ENCODE results near the gene MAN1C1.

Gene MAN1C1

GRCh38 chr1:25765136-25765922 lies 148.7 kb downstream of the MAN1C1 start:
- Histone ChIP-seq H3K27me3 (ENCODE audit: control insufficient read depth in 5 of 5, insufficient read depth in 4 of 5, low read length in 5 of 5) (no peaks in the 10 kb centered on the region), H3K4me3 (ENCODE audit: low read depth in 1 of 5, low read length in 5 of 5) (no peak overlapping the region), H3K9me3 (ENCODE audit: control insufficient read depth in 5 of 5, low read length in 5 of 5) (no peaks in the 10 kb centered on the region), H3K9ac (ENCODE audit: low read length in 5 of 5) (no peak overlapping the region), H3K27ac (ENCODE audit: low read depth, low read length) (no peak overlapping the region), H3K36me3 (ENCODE audit: control insufficient read depth in 5 of 5, insufficient read depth in 5 of 5, low read length in 5 of 5) (peaks cover 0 to 22% (median 9%) of the 10 kb centered on the region in 5 donors), H3K4me1 (ENCODE audit: control insufficient read depth in 5 of 5, insufficient read depth in 5 of 5, low read length in 5 of 5) (no peaks in the 10 kb centered on the region)

- H3K27me3 ChIP-seq (ENCODE audit: control insufficient read depth in 5 of 5, insufficient read depth in 4 of 5, low read length in 5 of 5) = no peaks in the 10 kb centered on the region
- H3K4me1 ChIP-seq (ENCODE audit: control insufficient read depth in 5 of 5, insufficient read depth in 5 of 5, low read length in 5 of 5) = no peaks in the 10 kb centered on the region
- H3K36me3 ChIP-seq (ENCODE audit: control insufficient read depth in 5 of 5, insufficient read depth in 5 of 5, low read length in 5 of 5) = peaks cover 0 to 22% (median 9%) of the 10 kb centered on the region in 5 donors
- no peak overlapping the region for H3K4me3 ChIP-seq (ENCODE audit: low read depth in 1 of 5, low read length in 5 of 5)
- H3K9ac ChIP-seq (ENCODE audit: low read length in 5 of 5) = no peak overlapping the region
- H3K9me3 ChIP-seq (ENCODE audit: control insufficient read depth in 5 of 5, low read length in 5 of 5) = no peaks in the 10 kb centered on the region
- H3K27ac ChIP-seq (ENCODE audit: low read depth, low read length) = no peak overlapping the region
These were observed 149.5 kb downstream of the MAN1C1 start for GRCh38 chr1:25765923-25766589.

GRCh38 chr1:25766721-25767436 lies 150.3 kb downstream of the MAN1C1 start:
- H3K36me3 ChIP-seq (ENCODE audit: control insufficient read depth in 5 of 5, insufficient read depth in 5 of 5, low read length in 5 of 5) = peaks cover 0 to 24% (median 10%) of the 10 kb centered on the region in 5 donors
- no peak overlapping the region for H3K27ac ChIP-seq (ENCODE audit: low read depth, low read length)
- H3K4me1 ChIP-seq (ENCODE audit: control insufficient read depth in 5 of 5, insufficient read depth in 5 of 5, low read length in 5 of 5) = no peaks in the 10 kb centered on the region
- H3K9ac ChIP-seq (ENCODE audit: low read length in 5 of 5) = no peak overlapping the region
- no peaks in the 10 kb centered on the region for H3K9me3 ChIP-seq (ENCODE audit: control insufficient read depth in 5 of 5, low read length in 5 of 5)
- peaks cover 0 to under 1% (median 0%) of the 10 kb centered on the region in 5 donors for H3K27me3 ChIP-seq (ENCODE audit: control insufficient read depth in 5 of 5, insufficient read depth in 4 of 5, low read length in 5 of 5)
- no peak overlapping the region for H3K4me3 ChIP-seq (ENCODE audit: low read depth in 1 of 5, low read length in 5 of 5)

GRCh38 chr1:25767437-25767770 lies 150.8 kb downstream of the MAN1C1 start:
- Histone ChIP-seq H3K4me3 (ENCODE audit: low read depth in 1 of 5, low read length in 5 of 5) (no peak overlapping the region), H3K9ac (ENCODE audit: low read length in 5 of 5) (no peak overlapping the region), H3K4me1 (ENCODE audit: control insufficient read depth in 5 of 5, insufficient read depth in 5 of 5, low read length in 5 of 5) (no peaks in the 10 kb centered on the region), H3K9me3 (ENCODE audit: control insufficient read depth in 5 of 5, low read length in 5 of 5) (no peaks in the 10 kb centered on the region), H3K27me3 (ENCODE audit: control insufficient read depth in 5 of 5, insufficient read depth in 4 of 5, low read length in 5 of 5) (peaks cover 0 to 4% (median 0%) of the 10 kb centered on the region in 5 donors), H3K36me3 (ENCODE audit: control insufficient read depth in 5 of 5, insufficient read depth in 5 of 5, low read length in 5 of 5) (peaks cover 0 to 28% (median 16%) of the 10 kb centered on the region in 5 donors), H3K27ac (ENCODE audit: low read depth, low read length) (no peak overlapping the region)

- Histone ChIP-seq H3K9ac (ENCODE audit: low read length in 5 of 5) (no peak overlapping the region), H3K36me3 (ENCODE audit: control insufficient read depth in 5 of 5, insufficient read depth in 5 of 5, low read length in 5 of 5) (peaks cover 0 to 22% (median 16%) of the 10 kb centered on the region in 5 donors), H3K4me3 (ENCODE audit: low read depth in 1 of 5, low read length in 5 of 5) (no peak overlapping the region), H3K27me3 (ENCODE audit: control insufficient read depth in 5 of 5, insufficient read depth in 4 of 5, low read length in 5 of 5) (peaks cover 0 to 4% (median 0%) of the 10 kb centered on the region in 5 donors), H3K4me1 (ENCODE audit: control insufficient read depth in 5 of 5, insufficient read depth in 5 of 5, low read length in 5 of 5) (no peaks in the 10 kb centered on the region), H3K27ac (ENCODE audit: low read depth, low read length) (no peak overlapping the region), H3K9me3 (ENCODE audit: control insufficient read depth in 5 of 5, low read length in 5 of 5) (no peaks in the 10 kb centered on the region)
These were observed 152.4 kb downstream of the MAN1C1 start for GRCh38 chr1:25768999-25769398.

GRCh38 chr1:25769625-25770383 lies 153.2 kb downstream of the MAN1C1 start:
- no peak overlapping the region for H3K4me3 ChIP-seq (ENCODE audit: low read depth in 1 of 5, low read length in 5 of 5)
- H3K27ac ChIP-seq (ENCODE audit: low read depth, low read length) = no peak overlapping the region
- H3K4me1 ChIP-seq (ENCODE audit: control insufficient read depth in 5 of 5, insufficient read depth in 5 of 5, low read length in 5 of 5) = no peaks in the 10 kb centered on the region
- H3K9ac ChIP-seq (ENCODE audit: low read length in 5 of 5) = no peak overlapping the region
- H3K36me3 ChIP-seq (ENCODE audit: control insufficient read depth in 5 of 5, insufficient read depth in 5 of 5, low read length in 5 of 5) = peaks cover 0 to 21% (median 16%) of the 10 kb centered on the region in 5 donors
- peaks cover 0 to 4% (median 0%) of the 10 kb centered on the region in 5 donors for H3K27me3 ChIP-seq (ENCODE audit: control insufficient read depth in 5 of 5, insufficient read depth in 4 of 5, low read length in 5 of 5)
- H3K9me3 ChIP-seq (ENCODE audit: control insufficient read depth in 5 of 5, low read length in 5 of 5) = no peaks in the 10 kb centered on the region

GRCh38 chr1:25770541-25771220 lies 154.1 kb downstream of the MAN1C1 start:
- H3K27ac ChIP-seq (ENCODE audit: low read depth, low read length) = no peak overlapping the region
- H3K9ac ChIP-seq (ENCODE audit: low read length in 5 of 5) = no peak overlapping the region
- H3K36me3 ChIP-seq (ENCODE audit: control insufficient read depth in 5 of 5, insufficient read depth in 5 of 5, low read length in 5 of 5) = peaks cover 0 to 21% (median 16%) of the 10 kb centered on the region in 5 donors
- H3K27me3 ChIP-seq (ENCODE audit: control insufficient read depth in 5 of 5, insufficient read depth in 4 of 5, low read length in 5 of 5) = peaks cover 0 to 4% (median 0%) of the 10 kb centered on the region in 5 donors
- no peak overlapping the region for H3K4me3 ChIP-seq (ENCODE audit: low read depth in 1 of 5, low read length in 5 of 5)
- H3K9me3 ChIP-seq (ENCODE audit: control insufficient read depth in 5 of 5, low read length in 5 of 5) = no peaks in the 10 kb centered on the region
- no peaks in the 10 kb centered on the region for H3K4me1 ChIP-seq (ENCODE audit: control insufficient read depth in 5 of 5, insufficient read depth in 5 of 5, low read length in 5 of 5)

GRCh38 chr1:25771221-25772114 lies 154.9 kb downstream of the MAN1C1 start:
- H3K4me3 ChIP-seq (ENCODE audit: low read depth in 1 of 5, low read length in 5 of 5) = no peak overlapping the region
- H3K4me1 ChIP-seq (ENCODE audit: control insufficient read depth in 5 of 5, insufficient read depth in 5 of 5, low read length in 5 of 5) = no peaks in the 10 kb centered on the region

More at GRCh38 chr1:25771221-25772114, 154.9 kb downstream of the MAN1C1 start:
- Histone ChIP-seq H3K9ac (ENCODE audit: low read length in 5 of 5) (no peak overlapping the region), H3K36me3 (ENCODE audit: control insufficient read depth in 5 of 5, insufficient read depth in 5 of 5, low read length in 5 of 5) (peaks cover 0 to 22% (median 16%) of the 10 kb centered on the region in 5 donors), H3K27ac (ENCODE audit: low read depth, low read length) (no peak overlapping the region), H3K27me3 (ENCODE audit: control insufficient read depth in 5 of 5, insufficient read depth in 4 of 5, low read length in 5 of 5) (peaks cover 0 to 4% (median 0%) of the 10 kb centered on the region in 5 donors), H3K9me3 (ENCODE audit: control insufficient read depth in 5 of 5, low read length in 5 of 5) (no peaks in the 10 kb centered on the region)

Measured in subcutaneous abdominal adipose tissue (tissue), 5 donors.